Suprapubic skin (tissue), 4 donors: Measurements from ENCODE around the gene CACNA1D.

Source experiments
- EP300 ChIP-seq: sonication (generic); formaldehyde crosslinking; IDR thresholded peaks from one replicate; pipeline ENCODE4 v1.6.1; 2017; ENCODE audit warnings: antibody characterized with exemption
- POLR2A ChIP-seq, 2 donors: fragments of 450-650 bp; IDR thresholded peaks; one replicate each; pipeline ENCODE4 v1.6.1; 2017; ENCODE audit warnings: antibody characterized with exemption in 2 of 2, mild to moderate bottlenecking in 2 of 2, moderate library complexity in 2 of 2
- POLR2AphosphoS5 ChIP-seq, 3 donors: sonication (generic); formaldehyde crosslinking; IDR thresholded peaks; one replicate each; pipeline ENCODE4 v1.6.1; 2017; ENCODE audit warnings: antibody characterized with exemption in 3 of 3
- TF ChIP-seq, protein P1 (sequence below), 2 donors: fragments of 200-600 bp in 1 of 2; fragments of 450-650 bp in 1 of 2; sonication (generic) in 1 of 2; IDR thresholded peaks; one replicate each; pipeline ENCODE4 v1.5.1; 2016 to 2019; ENCODE audit warnings: antibody characterized with exemption in 2 of 2, mild to moderate bottlenecking in 1 of 2, moderate library complexity in 1 of 2

DNA sequence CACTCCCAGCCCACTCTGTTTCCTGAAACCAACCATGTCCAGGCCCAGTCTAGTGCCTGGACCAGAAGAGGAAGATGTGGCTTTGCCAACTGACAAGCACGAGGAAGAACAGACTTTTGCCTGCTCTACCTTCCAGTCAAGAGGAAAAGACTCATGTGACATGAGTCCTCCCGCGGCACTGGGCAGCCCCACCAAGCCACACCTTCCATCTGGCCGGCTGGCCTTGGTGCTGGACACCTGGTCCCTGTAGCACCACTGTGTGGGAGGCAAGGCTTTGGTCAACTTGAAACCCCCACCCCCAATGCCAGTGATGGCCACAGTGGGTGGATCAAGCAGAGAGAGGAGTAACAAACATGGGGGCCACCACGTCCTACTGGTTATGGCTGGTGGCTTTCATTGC lies 339.3 kb downstream of the CACNA1D start:
- no peak for TF ChIP-seq EP300
- TF ChIP-seq, protein P1, sequence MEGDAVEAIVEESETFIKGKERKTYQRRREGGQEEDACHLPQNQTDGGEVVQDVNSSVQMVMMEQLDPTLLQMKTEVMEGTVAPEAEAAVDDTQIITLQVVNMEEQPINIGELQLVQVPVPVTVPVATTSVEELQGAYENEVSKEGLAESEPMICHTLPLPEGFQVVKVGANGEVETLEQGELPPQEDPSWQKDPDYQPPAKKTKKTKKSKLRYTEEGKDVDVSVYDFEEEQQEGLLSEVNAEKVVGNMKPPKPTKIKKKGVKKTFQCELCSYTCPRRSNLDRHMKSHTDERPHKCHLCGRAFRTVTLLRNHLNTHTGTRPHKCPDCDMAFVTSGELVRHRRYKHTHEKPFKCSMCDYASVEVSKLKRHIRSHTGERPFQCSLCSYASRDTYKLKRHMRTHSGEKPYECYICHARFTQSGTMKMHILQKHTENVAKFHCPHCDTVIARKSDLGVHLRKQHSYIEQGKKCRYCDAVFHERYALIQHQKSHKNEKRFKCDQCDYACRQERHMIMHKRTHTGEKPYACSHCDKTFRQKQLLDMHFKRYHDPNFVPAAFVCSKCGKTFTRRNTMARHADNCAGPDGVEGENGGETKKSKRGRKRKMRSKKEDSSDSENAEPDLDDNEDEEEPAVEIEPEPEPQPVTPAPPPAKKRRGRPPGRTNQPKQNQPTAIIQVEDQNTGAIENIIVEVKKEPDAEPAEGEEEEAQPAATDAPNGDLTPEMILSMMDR (IDR thresholded peaks at IDR 0.05): no peak
- TF ChIP-seq POLR2AphosphoS5 (IDR thresholded peaks at IDR 0.05): no peak
- TF ChIP-seq POLR2A (IDR thresholded peaks at IDR 0.05): no peak
